GM23338 (cell line): ENCODE measurements around the gene APBA1. TPM values are rescaled to one million over a fixed set of nuclear protein-coding genes. Genes with fewer than 3 reads are reported as not detected.

ENCODE experiments used
- ATAC-seq: fragments of 200-7000 bp; cut with Tn5 transposase; 3 replicates; pipeline ENCODE4 v1.9.1; 2020
- DNase-seq: peaks from one replicate; pipeline ENCODE4 v3.0.0-alpha.2; 2015; ENCODE audit warnings: low spot score
- H2AFZ ChIP-seq: fragments of 200-600 bp; sonication (generic); 2 replicates; pipeline ENCODE4 v1.8.0; 2016; ENCODE audit warnings: antibody characterized with exemption, mild to moderate bottlenecking, moderate library complexity
- H3F3A ChIP-seq: fragments of 200-600 bp; sonication (generic); replicated peaks from 2 replicates; pipeline ENCODE4 v1.8.0; 2017; ENCODE audit warnings: antibody characterized with exemption, mixed run types, low read depth
- H3K27ac ChIP-seq: fragments of 200-600 bp; sonication (generic); 2 replicates; pipeline ENCODE4 v1.6.1; 2016; ENCODE audit warnings: low read depth
- H3K27me3 ChIP-seq: fragments of 200-600 bp; sonication (generic); 2 replicates; pipeline ENCODE4 v1.8.0; 2016; ENCODE audit warnings: mild to moderate bottlenecking, mixed run types, moderate library complexity; ENCODE audit not compliant: insufficient read depth
- H3K36me3 ChIP-seq: fragments of 200-600 bp; sonication (generic); 2 replicates; pipeline ENCODE4 v1.8.0; 2016; ENCODE audit warnings: mild to moderate bottlenecking; ENCODE audit not compliant: insufficient read depth
- H3K4me1 ChIP-seq: fragments of 200-600 bp; sonication (generic); 2 replicates; pipeline ENCODE4 v1.8.0; 2016; ENCODE audit warnings: mild to moderate bottlenecking, moderate library complexity; ENCODE audit not compliant: insufficient read depth
- H3K4me2 ChIP-seq: fragments of 200-600 bp; sonication (generic); 2 replicates; pipeline ENCODE4 v1.7.1; 2017; ENCODE audit warnings: mixed run types
- H3K4me3 ChIP-seq: fragments of 200-600 bp; sonication (generic); 2 replicates; pipeline ENCODE4 v1.6.1; 2016; ENCODE audit warnings: mixed run types
- H3K79me2 ChIP-seq: fragments of 200-600 bp; sonication (generic); replicated peaks from 2 replicates; pipeline ENCODE4 v1.8.0; 2017; ENCODE audit warnings: mild to moderate bottlenecking; ENCODE audit not compliant: insufficient read depth
- H3K9me2 ChIP-seq: fragments of 200-600 bp; sonication (generic); 2 replicates; pipeline ENCODE4 v1.8.0; 2017; ENCODE audit not compliant: insufficient read depth
- H4K20me1 ChIP-seq: fragments of 200-600 bp; sonication (generic); replicated peaks from 2 replicates; pipeline ENCODE4 v1.8.0; 2017; ENCODE audit warnings: mild to moderate bottlenecking; ENCODE audit not compliant: insufficient read depth
- H3K27ac Mint-ChIP-seq: 2 replicates; pipeline ENCODE4 v1.8.0; 2020; ENCODE audit warnings: inconsistent platforms, mild to moderate bottlenecking, moderate library complexity, mixed read lengths
- H3K27me3 Mint-ChIP-seq: 3 replicates; pipeline ENCODE4 v1.8.0; 2022; ENCODE audit warnings: low read depth, mild to moderate bottlenecking, moderate library complexity, mixed read lengths, inconsistent platforms; ENCODE audit not compliant: insufficient read depth, poor library complexity
- H3K36me3 Mint-ChIP-seq: 3 replicates; pipeline ENCODE4 v1.8.0; 2021; ENCODE audit warnings: low read depth, mild to moderate bottlenecking, inconsistent platforms, moderate library complexity, mixed read lengths
- H3K4me1 Mint-ChIP-seq: 3 replicates; pipeline ENCODE4 v1.8.0; 2020; ENCODE audit warnings: mild to moderate bottlenecking, inconsistent platforms, mixed read lengths
- H3K4me3 Mint-ChIP-seq: 3 replicates; pipeline ENCODE4 v1.8.0; 2021; ENCODE audit warnings: moderate library complexity, mild to moderate bottlenecking, inconsistent platforms, mixed read lengths
- H3K9me3 Mint-ChIP-seq: 3 replicates; pipeline ENCODE4 v1.8.0; 2020; ENCODE audit warnings: moderate library complexity, mild to moderate bottlenecking, inconsistent platforms, mixed read lengths
- CREB1 ChIP-seq: fragments of 250-450 bp; sonication (Bioruptor Pico); IDR thresholded peaks from 2 replicates; pipeline ENCODE4 v1.5.0; 2020; ENCODE audit warnings: low read depth, mild to moderate bottlenecking, moderate library complexity
- CTCF ChIP-seq, 2 experiments: fragments of 200-600 bp in 1 of 2; sonication (generic) in 1 of 2; conservative IDR thresholded peaks; 2 replicates each; pipeline versions ENCODE4 v1.5.1 to v1.6.1; 2016 to 2017; ENCODE audit warnings: antibody characterized with exemption in 2 of 2, low read depth in 2 of 2, mild to moderate bottlenecking in 2 of 2, moderate library complexity in 1 of 2
- ETS1 ChIP-seq: IDR thresholded peaks from 2 replicates; pipeline ENCODE4 v1.6.1; 2016; ENCODE audit warnings: antibody characterized with exemption
- EZH2 ChIP-seq: fragments of 200-600 bp; sonication (generic); IDR thresholded peaks from one replicate; pipeline ENCODE4 v1.8.0; 2017; ENCODE audit warnings: antibody characterized with exemption, mild to moderate bottlenecking, low read depth; ENCODE audit not compliant: unreplicated experiment
- EZH2phosphoT487 ChIP-seq: fragments of 200-600 bp; sonication (generic); IDR thresholded peaks from one replicate; pipeline ENCODE4 v1.8.1; 2018; ENCODE audit warnings: antibody characterized with exemption; ENCODE audit not compliant: unreplicated experiment
- JUNB ChIP-seq: IDR thresholded peaks from one replicate; pipeline ENCODE4 v1.6.1; 2016; ENCODE audit warnings: antibody characterized with exemption; ENCODE audit not compliant: unreplicated experiment
- NANOG ChIP-seq: IDR thresholded peaks from 2 replicates; pipeline ENCODE4 v1.6.1; 2016; ENCODE audit warnings: antibody characterized with exemption, borderline replicate concordance
- POLR2AphosphoS5 ChIP-seq: IDR thresholded peaks from 2 replicates; pipeline ENCODE4 v1.6.1; 2016; ENCODE audit warnings: antibody characterized with exemption, low read depth
- REST ChIP-seq: IDR thresholded peaks from one replicate; pipeline ENCODE4 v1.6.1; 2018; ENCODE audit warnings: antibody characterized with exemption; ENCODE audit not compliant: unreplicated experiment
- STAT1 ChIP-seq: IDR thresholded peaks from one replicate; pipeline ENCODE4 v1.6.1; 2016; ENCODE audit warnings: antibody characterized with exemption; ENCODE audit not compliant: unreplicated experiment
- ZNF114 ChIP-seq: fragments of 250-450 bp; sonication (Bioruptor Pico); IDR thresholded peaks from 2 replicates; pipeline ENCODE4 v1.5.0; 2020; ENCODE audit warnings: mild to moderate bottlenecking, moderate library complexity
- ZNF331 ChIP-seq: fragments of 250-450 bp; sonication (Bioruptor Pico); IDR thresholded peaks from 2 replicates; pipeline ENCODE4 v1.5.0; 2020; ENCODE audit warnings: low read depth, mild to moderate bottlenecking, moderate library complexity
- ZNF462 ChIP-seq: fragments of 250-450 bp; sonication (Bioruptor Pico); IDR thresholded peaks from 2 replicates; pipeline ENCODE4 v1.5.0; 2020; ENCODE audit warnings: mild to moderate bottlenecking, moderate library complexity
- polyA plus RNA-seq: library from polyadenylated mRNA; unstranded; fragments of >200 nt; fragmentation: Nextera tagmentation; extraction: Ambion mirVana; gene quantifications from 2 replicates; pipeline ENCODE4 v1.2.1, GENCODE V29; 2016
- total RNA-seq: library from RNA; depleted of rRNA; stranded (reverse); fragments of >200 nt; shearing (Covaris generic); gene quantifications from 2 replicates; pipeline ENCODE4 v1.2.3, GENCODE V29; 2014

The APBA1 gene
- total and polyA plus RNA-seq, 2 experiments from 2014 or later: 0.26 to 1.0 TPM

GRCh38 chr9:69578026-69578425, 94.1 kb downstream of the APBA1 start:
- TF ChIP-seq STAT1: no peak
- no peak for TF ChIP-seq JUNB
- no peak for TF ChIP-seq NANOG
- TF ChIP-seq ZNF462 (CRISPR knock-in tag): no peak
- TF ChIP-seq ETS1: no peak
- TF ChIP-seq EZH2phosphoT487: no peak
- no peak for TF ChIP-seq CREB1 (CRISPR knock-in tag)
- TF ChIP-seq ZNF114 (CRISPR knock-in tag): no peak
- no peak for TF ChIP-seq ZNF331
- no peak for TF ChIP-seq REST
- TF ChIP-seq EZH2: no peak
- TF ChIP-seq CTCF (conservative IDR thresholded peaks at IDR 0.05; ENCODE audit: low read depth in 2 of 2): no peak
- TF ChIP-seq POLR2AphosphoS5: no peak
- peaks cover 8% of the 10 kb centered on the region for H3K4me1 Mint-ChIP-seq
- H3K36me3 ChIP-seq: no peaks in the 10 kb centered on the region
- no peaks in the 10 kb centered on the region for H3K36me3 Mint-ChIP-seq
- no peaks in the 10 kb centered on the region for H3K79me2 ChIP-seq
- H2AFZ ChIP-seq: peak overlapping the region; percentile 11; the same call in 1 of the 2 replicates
- H3K4me3 ChIP-seq: no peak overlapping the region
- no peaks in the 10 kb centered on the region for H3K9me3 Mint-ChIP-seq
- no peak overlapping the region for H3K4me3 Mint-ChIP-seq
- ATAC-seq (peak; percentile 53), DNase-seq (no peak)
- H3K27me3 ChIP-seq: peaks cover 40% of the 10 kb centered on the region
- no peak overlapping the region for H3K4me2 ChIP-seq
- H3F3A ChIP-seq: no peaks in the 10 kb centered on the region
- H4K20me1 ChIP-seq: no peaks in the 10 kb centered on the region; the same call in 1 of the 2 replicates
- H3K9me2 ChIP-seq: no peaks in the 10 kb centered on the region
- H3K27me3 Mint-ChIP-seq: peaks cover 11% of the 10 kb centered on the region
- no peak overlapping the region for H3K27ac ChIP-seq
- H3K4me1 ChIP-seq: 0 out of 2 replicates have a peak, but pooled peaks cover 5% of the 10 kb centered on the region
- no peak overlapping the region for H3K27ac Mint-ChIP-seq
